ENCODE data around the gene KCNRG. TPM values are rescaled to one million over a fixed set of nuclear protein-coding genes. Genes with fewer than 3 reads are reported as not detected.

Gene KCNRG
- total RNA-seq, 1 experiment from 2014 or later, result 0.20 TPM

GRCh38 chr13:50030315-50030714 lies 15.1 kb downstream of the KCNRG start:
- no peak overlapping the region for H3K4me3 Mint-ChIP-seq (ENCODE audit: unreplicated experiment)
- H3K4me1 Mint-ChIP-seq (ENCODE audit: low read depth, unreplicated experiment), result no peaks in the 10 kb centered on the region
- H3K27me3 Mint-ChIP-seq (ENCODE audit: insufficient read depth, unreplicated experiment), result no peaks in the 10 kb centered on the region
- no peak overlapping the region for H3K27ac Mint-ChIP-seq (ENCODE audit: unreplicated experiment)
- POLR2A ChIA-PET, result no interaction called here
- Histone ChIP-seq H3K9me3 (no peaks in the 10 kb centered on the region), H3K4me3 (ENCODE audit: low read depth, low read length) (no peak overlapping the region), H3K36me3 (ENCODE audit: control insufficient read depth, insufficient read depth, low read length) (no peaks in the 10 kb centered on the region), H3K27me3 (replicated peaks; ENCODE audit: control insufficient read depth, insufficient read depth, low read length) (no peaks in the 10 kb centered on the region), H3K4me1 (peaks cover 6% of the 10 kb centered on the region; the same call in 1 of the 2 replicates)
- intact Hi-C loops (cut with micrococcal nuclease; ENCODE audit: unreplicated experiment), result no loop called here
- H3K36me3 Mint-ChIP-seq (ENCODE audit: insufficient read depth, unreplicated experiment), result peaks cover 8% of the 10 kb centered on the region
- CTCF ChIA-PET, result no interaction called here
- no peaks in the 10 kb centered on the region for H3K9me3 Mint-ChIP-seq (ENCODE audit: unreplicated experiment)
- no TSS peak for BruUV-seq (replicated peaks)
- DNase-seq, result peak in 1 of 2 experiments; percentile 29
- TF ChIP-seq CTCF (IDR thresholded peaks at IDR 0.05; ENCODE audit: insufficient read depth in 1 of 2, low read depth in 1 of 2, low read length in 1 of 2, severe bottlenecking in 1 of 2, unreplicated experiment in 1 of 2), result no peak

GRCh38 chr13:50033725-50034124 lies 18.5 kb downstream of the KCNRG start:
- H3K27ac Mint-ChIP-seq (ENCODE audit: unreplicated experiment), result no peak overlapping the region
- no TSS peak for BruUV-seq (replicated peaks)
- no peaks in the 10 kb centered on the region for H3K4me1 Mint-ChIP-seq (ENCODE audit: low read depth, unreplicated experiment)
- DNase-seq, result no peak
- no peaks in the 10 kb centered on the region for H3K27me3 Mint-ChIP-seq (ENCODE audit: insufficient read depth, unreplicated experiment)
- ChIA-PET POLR2A (interaction anchor here (0.5 kb wide), 1 partner anchor 37 kb away, joined by 3 read pairs; the partner anchor contains the start of gene TRIM13), CTCF (no interaction called here)
- Histone ChIP-seq H3K4me1 (peaks cover 6% of the 10 kb centered on the region; the same call in 1 of the 2 replicates), H3K4me3 (ENCODE audit: low read depth, low read length) (no peak overlapping the region), H3K27me3 (replicated peaks; ENCODE audit: control insufficient read depth, insufficient read depth, low read length) (no peaks in the 10 kb centered on the region), H3K9me3 (no peaks in the 10 kb centered on the region), H3K36me3 (ENCODE audit: control insufficient read depth, insufficient read depth, low read length) (no peaks in the 10 kb centered on the region)
- no peak for TF ChIP-seq CTCF (IDR thresholded peaks at IDR 0.05; ENCODE audit: insufficient read depth in 1 of 2, low read depth in 1 of 2, low read length in 1 of 2, severe bottlenecking in 1 of 2, unreplicated experiment in 1 of 2)
- peaks cover 20% of the 10 kb centered on the region for H3K36me3 Mint-ChIP-seq (ENCODE audit: insufficient read depth, unreplicated experiment)
- intact Hi-C loops (cut with micrococcal nuclease; ENCODE audit: unreplicated experiment), result no loop called here
- H3K4me3 Mint-ChIP-seq (ENCODE audit: unreplicated experiment), result no peak overlapping the region
- H3K9me3 Mint-ChIP-seq (ENCODE audit: unreplicated experiment), result no peaks in the 10 kb centered on the region

- Histone ChIP-seq H3K36me3 (ENCODE audit: control insufficient read depth, insufficient read depth, low read length) (no peaks in the 10 kb centered on the region), H3K4me1 (no peaks in the 10 kb centered on the region), H3K9me3 (no peaks in the 10 kb centered on the region), H3K27me3 (replicated peaks; ENCODE audit: control insufficient read depth, insufficient read depth, low read length) (no peaks in the 10 kb centered on the region), H3K4me3 (ENCODE audit: low read depth, low read length) (no peak overlapping the region)
- Mint-ChIP-seq H3K9me3 (ENCODE audit: unreplicated experiment) (no peaks in the 10 kb centered on the region), H3K36me3 (ENCODE audit: insufficient read depth, unreplicated experiment) (peaks cover 52% of the 10 kb centered on the region), H3K4me1 (ENCODE audit: low read depth, unreplicated experiment) (no peaks in the 10 kb centered on the region), H3K27me3 (ENCODE audit: insufficient read depth, unreplicated experiment) (no peaks in the 10 kb centered on the region), H3K27ac (ENCODE audit: unreplicated experiment) (peak overlapping the region; percentile 10), H3K4me3 (ENCODE audit: unreplicated experiment) (no peak overlapping the region)
- TF ChIP-seq CTCF (IDR thresholded peaks at IDR 0.05; ENCODE audit: insufficient read depth in 1 of 2, low read depth in 1 of 2, low read length in 1 of 2, severe bottlenecking in 1 of 2, unreplicated experiment in 1 of 2), result no peak
- no peak for DNase-seq
- BruUV-seq (replicated peaks), result no TSS peak
- intact Hi-C loops (cut with micrococcal nuclease; ENCODE audit: unreplicated experiment), result no loop called here
- ChIA-PET CTCF (no interaction called here), POLR2A (interaction anchor here (0.6 kb wide), 1 partner anchor 52 kb away, joined by 3 read pairs; no protein-coding TSS in a partner anchor)
These were observed 22.5 kb downstream of the KCNRG start for GRCh38 chr13:50037788-50038187.

Measured in Caco-2 (cell line).